ENCODE data around the gene ABITRAM.
A peak's percentile ranks its signal among the peaks of the same experiment; 100 is the strongest.
"Not testable (repeated sequence)": the region's sequence is repeated elsewhere in the genome, so short reads cannot be mapped to it uniquely, and the experiment has no call there.

The ABITRAM gene, protein sequence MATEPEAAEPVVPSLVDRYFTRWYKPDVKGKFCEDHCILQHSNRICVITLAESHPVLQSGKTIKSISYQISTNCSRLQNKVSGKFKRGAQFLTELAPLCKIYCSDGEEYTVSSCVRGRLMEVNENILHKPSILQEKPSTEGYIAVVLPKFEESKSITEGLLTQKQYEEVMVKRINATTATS

DNA sequence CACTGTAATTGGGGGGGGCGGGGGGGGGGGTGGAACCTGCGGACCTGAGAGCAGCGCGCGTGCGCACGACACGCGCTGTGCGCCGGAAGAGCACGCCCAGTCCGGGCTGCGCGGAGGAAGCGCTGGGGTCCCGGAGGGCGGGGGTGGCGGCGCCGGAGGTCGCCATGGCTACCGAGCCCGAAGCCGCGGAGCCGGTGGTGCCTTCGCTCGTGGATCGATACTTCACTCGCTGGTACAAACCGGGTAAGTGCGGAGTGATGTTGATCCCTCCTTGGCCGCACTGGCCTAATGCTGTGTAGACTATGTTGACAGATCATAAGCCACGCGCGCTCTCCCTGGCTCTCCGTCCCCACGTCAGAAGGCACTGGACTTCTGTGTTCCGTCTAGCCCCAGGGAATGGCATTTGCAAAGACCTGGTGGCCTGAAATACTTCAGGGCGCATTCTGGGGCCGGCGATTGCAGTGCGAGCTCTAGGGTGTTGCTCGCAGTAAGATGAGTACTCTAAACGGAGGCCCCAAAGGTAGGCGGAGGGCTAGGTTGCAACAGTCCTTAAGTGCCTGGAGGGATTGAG lies at the start of gene ABITRAM:
Gene ABITRAM, plus strand, starts transcription at position 78 of the 571 bp plus-strand sequence. Its CDS starts 87 bp downstream, at position 165.
- peak; percentile 59 for DNase-seq (ENCODE audit: low read depth)

DNA sequence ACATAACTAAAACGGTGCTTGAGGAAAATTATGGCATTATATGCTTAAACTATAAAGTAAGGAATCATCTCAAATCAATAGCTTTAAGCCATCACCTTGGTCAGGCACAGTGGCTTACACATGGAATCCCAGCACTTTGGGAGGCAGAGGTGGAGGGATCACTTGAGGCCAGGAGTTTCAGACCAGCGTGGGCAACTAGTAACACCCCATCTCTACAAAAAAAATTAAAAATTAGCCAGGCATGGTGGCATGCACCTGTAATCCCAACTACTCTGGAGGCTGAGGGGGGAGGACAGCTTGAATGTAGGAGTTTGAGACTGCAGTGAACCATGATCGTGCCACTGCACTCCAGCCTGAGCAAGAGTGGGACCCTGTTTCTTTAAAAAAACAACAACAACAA lies 49.5 kb upstream of the ABITRAM start:
- no peak for DNase-seq (ENCODE audit: low read depth)

DNA sequence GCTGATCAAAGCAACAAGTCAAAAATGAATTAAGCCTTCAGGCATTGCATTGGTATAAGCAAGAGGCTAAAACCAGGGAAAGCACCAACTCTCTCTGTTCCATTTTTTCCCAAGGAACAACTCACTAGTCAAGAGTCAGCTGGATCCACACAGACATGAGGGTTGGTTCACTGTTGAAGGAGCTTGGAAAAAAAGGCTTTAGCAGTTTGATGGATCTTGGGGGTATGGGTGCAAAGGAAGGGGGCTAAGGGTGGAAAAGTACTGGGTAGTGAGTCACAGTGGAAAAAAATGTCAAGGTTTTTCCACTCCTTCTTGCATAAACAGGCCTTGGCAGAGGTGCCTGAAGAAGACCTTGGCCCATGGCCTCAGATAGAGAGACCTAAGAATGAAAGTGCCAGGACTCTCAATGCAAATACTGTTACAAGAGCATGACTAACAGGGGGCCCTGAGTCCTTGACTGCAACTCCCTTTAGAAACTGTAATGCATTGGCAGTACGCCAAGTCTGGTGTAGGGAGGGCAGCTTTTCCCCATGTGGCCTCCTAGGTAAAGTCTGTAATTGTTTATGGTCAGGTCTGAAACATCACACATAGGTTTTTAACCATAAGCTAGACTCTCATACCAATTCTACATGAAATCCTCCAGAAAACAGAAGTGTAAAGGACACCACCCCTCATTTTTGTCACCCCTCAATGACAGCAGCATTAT lies 48.4 kb upstream of the ABITRAM start:
- DNase-seq (ENCODE audit: low read depth): peak; percentile 12

DNA sequence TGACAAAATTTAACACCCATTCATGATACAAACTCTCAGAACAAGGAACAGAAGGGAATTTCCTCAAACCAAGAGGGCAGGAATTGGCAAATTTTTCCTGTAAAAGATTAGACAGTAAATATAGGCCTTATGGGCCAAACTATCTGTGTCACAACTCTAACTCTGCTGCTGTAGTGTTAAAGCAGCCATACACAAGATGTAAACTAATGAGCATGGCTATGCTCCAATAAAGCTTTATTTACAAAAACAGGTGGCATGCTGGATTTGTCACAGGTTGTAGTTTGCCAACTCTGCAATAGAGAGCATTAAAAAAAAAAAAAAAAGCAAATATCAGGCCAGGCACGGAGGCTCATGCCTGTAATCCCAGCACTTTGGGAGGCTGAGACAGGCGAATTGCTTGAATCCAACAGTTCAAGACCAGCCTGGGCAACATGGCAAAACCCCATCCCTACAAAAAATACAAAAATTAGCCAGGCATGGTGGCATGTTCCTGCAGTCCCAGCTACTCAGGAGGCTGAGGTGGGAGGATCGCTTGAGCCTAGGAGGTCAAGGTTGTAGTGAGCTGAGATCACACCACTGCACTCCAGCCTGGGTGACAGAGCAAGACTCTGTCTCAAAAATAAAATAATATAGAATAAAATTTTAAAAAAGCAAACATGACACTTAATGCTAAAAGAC lies 47.5 kb upstream of the ABITRAM start:
- not testable (repeated sequence) for DNase-seq (ENCODE audit: low read depth)

DNA sequence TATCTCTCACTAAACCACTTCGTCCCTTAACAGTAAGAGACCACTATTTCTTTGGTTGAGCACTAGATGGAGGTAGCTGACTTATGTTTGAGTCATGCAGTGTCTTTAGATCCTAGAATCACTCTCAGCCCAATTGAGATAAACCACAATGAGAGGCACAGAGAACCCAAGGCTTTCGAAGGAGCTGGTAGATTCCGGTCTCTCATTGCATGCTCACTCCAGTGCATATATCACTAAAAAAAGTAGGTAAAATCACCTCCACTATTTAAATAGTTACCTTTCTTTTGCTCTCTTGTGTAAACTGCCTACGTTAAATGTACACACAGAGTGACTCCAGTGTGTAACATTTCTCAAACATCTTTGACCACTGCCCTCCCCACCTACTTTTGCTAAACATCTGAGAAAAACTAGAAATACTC lies 44.5 kb upstream of the ABITRAM start:
- no peak for DNase-seq (ENCODE audit: low read depth)

DNA sequence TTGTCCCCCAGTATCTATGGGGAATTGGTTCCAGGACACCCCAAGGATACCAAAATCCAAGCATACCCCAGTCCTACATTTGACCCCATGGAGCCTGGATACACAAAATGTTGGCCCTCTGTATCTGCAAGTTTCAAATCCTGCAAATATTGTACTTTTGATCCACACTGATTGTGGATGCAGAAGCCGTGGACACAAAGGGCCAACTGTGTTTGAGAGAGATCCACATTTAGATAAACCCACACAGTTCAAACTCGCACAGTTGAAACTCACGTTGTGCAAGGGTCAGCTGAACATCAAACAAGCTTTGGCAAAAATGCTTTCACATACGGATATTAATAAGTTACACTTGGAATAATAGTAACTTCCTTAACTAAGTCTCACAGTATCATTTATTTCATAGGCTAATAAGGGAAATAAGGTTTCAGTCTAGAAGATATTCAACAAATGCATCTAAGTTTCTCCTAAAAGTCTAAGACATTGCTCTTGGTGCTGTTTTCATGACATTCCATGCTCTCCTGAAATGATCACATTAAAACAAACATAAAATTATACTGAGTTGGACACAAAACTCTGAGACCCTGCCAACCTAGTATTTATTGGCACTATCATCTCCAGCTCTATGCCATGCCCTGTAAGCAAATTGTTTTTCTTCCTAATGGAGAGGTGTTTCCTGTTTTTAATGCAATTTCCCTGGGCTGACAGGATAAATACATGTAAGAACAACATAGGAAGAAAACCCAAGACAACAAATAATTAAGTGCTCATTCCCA lies 39.8 kb upstream of the ABITRAM start:
- DNase-seq (ENCODE audit: low read depth): no peak

DNA sequence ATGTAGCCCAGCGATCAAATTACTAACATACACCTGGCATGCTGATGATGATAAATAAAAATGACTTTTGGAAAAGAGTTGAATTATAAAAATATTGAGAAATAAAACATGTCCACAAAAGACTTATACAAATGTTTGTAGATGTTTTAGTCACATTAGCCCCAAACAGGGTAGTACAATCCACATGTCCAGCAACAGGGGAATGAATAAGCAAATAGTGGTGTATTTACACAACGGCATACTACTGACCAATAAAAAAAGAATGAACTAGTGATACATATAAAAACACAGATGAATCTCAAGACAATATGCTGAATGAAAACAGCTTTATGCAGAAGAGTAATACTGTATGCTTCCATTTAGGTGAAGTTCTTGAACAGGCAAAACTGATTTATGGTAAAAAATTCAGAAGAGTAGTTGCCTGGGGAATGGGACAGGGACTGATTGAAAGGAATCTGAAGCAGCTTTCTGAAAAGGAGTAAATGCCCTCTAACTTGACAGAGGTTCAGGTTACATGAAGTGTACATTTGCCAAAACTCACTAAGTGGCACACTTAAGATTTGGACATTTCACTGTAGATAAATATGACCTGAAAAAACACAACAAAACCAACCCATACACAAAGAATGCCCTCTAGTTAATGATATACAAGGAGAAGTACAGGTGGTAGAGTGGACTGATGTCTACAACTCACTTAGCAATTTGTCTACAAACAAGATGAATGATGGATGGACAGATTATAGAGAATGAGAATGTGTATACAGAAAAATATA lies 36.7 kb upstream of the ABITRAM start:
- no peak for DNase-seq (ENCODE audit: low read depth)

DNA sequence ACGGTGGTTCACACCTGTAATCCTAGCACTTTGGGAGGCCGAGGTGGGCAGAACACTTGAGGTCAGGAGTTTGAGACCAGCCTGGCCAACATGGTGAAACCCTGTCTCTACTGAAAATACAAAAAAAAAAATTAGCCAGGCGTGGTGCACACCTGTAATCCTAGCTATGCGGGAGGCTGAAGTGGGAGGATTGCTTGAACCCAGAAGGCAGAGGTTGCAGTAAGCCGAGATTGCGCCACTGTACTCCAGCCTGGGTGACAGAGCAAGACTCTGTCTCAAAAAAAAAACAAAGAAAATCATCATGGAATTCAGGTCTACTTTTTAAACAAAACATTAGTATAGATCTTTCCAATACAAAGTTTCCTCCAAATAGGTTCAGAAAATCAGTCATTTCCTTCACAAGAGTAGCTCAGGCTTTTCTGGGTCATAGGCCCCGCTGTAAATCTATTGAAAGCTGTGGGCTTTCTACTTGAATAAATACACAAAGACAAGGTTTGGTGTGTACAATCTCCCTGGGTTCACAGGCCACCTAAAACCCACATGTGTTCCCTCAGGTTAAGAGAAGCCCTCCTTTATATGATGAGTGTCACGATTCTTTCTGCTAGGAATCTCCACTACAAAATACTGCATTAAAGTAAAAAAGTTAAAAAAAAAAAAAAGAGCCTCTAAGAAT lies 35.0 kb upstream of the ABITRAM start:
- not testable (repeated sequence) for DNase-seq (ENCODE audit: low read depth)

DNA sequence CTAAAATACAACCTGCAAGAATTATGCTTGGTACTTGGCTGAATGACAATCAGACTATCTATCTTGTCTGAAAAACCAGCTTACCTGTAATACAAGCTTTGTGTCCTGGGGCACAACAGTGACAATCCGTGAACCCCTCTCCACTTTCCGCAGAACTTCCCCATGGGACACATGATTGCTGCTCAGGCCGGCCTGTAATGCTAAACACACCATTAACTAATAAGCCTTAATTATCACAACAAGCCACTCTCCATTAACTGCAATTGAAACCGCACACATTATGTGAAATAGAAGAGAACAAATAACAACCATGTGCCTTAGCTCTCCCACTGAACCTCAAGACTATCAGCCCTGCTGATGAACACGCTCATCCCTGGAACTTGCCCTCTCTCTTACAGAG lies 34.0 kb upstream of the ABITRAM start:
- DNase-seq (ENCODE audit: low read depth): no peak

DNA sequence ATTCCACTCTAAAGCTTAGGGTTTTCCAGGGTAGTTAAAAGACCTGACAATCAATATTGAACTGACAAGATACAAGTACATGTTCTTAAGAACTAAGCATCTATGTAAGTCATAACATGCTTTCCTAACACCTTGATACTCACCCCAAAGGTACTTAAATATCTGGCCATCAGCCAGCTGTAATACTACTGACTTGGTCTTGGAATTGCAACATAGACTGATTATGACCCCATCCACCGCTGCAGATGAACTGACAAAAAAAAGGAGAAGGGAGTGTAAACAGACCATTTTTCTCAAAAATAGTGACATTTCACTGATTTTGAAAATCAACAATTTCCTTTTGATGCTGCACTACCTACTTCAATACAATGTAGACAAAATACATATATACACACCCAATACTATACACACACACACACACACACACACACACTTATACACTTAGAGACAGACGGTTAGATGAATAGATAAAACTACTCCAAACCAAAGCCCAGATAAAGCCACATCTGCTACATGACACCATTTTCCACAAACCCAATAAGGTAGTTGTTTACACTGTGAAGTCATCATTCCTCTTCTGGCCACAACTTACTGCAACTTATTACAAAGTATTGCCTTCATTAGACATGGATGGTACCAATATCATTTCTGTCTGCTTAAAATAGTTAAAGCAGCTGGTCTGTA lies 30.6 kb upstream of the ABITRAM start:
- no peak for DNase-seq (ENCODE audit: low read depth)

DNA sequence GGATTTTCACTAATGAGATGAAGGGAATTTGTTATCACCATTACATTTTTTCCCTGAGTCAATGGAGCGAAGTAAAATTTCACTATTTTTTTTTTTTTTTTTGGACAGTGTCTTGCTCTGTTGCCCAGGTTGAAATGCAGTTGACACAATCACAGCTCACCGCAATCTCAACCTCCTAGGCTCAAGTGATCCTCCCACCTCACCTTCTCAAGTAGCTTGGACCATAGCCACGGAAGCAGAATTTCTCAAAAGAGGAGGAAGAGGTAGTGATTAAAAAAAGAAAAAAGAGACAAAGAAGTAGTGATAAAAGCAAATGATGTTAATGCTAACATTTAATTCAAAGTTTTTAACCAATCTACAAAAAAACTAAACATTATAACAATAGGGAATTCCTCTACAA lies 30.0 kb upstream of the ABITRAM start:
- no peak for DNase-seq (ENCODE audit: low read depth)

DNA sequence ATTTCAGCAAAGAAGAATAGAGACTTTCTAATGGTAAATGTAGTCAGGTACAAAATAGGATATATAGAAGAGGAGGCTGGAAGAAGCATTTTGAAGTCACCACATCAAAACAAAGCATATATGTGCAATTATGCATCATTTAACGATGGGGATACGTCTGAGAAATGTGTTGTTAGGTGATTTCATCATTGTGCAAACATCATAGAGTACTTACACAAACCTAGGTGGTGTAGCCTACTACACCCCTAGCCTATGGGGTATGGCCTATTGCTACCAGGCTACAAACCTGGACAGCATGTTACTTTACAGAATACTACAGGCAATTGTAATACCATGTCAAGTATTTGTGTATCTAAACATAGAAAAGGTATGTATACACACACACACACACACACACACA lies 28.7 kb upstream of the ABITRAM start:
- no peak for DNase-seq (ENCODE audit: low read depth)

DNA sequence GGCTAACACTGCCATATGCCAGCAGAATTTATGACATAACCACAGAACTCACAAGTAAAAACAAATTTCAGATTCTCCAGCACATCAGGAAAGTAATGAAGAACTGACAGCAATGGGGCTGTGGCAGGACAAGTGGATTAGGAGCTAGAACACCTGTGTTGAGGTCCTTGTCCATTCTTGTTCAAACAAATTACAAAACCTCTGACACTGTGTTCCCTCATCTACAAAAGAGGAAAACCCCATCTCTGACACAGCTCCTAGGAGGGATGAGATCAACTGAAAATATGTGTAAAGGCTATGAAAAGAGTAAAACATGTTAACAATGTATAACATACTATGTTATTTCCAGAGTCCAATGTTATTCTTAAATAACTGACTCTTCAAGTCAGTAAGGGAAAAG lies 23.8 kb upstream of the ABITRAM start:
- no peak for DNase-seq (ENCODE audit: low read depth)

DNA sequence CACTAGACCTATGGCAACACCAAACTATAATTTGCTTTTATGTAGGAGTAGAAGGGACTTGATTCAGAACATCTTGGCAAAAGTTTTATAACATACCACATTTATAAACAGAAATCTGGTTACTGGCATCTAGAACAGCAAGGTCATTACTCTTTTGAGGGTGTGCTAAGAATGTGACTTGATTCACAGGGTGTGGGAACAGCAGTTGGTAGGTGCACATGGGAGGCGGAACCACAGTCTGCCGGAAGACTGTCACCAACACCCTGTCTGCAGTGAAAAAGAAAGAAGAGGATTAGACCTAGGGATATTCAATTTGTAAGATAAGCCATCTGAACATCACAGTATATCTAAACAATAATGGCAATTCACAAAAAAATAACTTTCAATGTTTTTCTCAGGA lies 23.3 kb upstream of the ABITRAM start:
- DNase-seq (ENCODE audit: low read depth): no peak

DNA sequence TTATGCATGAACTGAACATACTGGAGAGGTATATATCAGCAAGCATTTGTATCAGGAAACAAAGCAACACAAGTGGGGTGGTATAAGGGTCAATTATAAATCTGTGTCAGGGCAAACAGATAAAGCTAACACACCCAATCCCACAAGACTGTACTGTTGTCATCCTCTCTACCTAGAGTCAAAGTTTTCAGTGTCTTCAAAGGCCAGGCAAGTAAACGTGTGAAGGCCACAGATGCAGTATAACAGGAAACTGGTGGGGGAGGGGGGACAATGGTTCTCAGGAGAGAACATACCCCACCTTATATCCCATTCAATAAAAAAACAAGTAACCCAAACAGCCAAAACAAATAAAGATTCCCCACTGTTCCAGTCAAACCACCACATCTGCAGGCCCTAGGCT lies 22.4 kb upstream of the ABITRAM start:
- DNase-seq (ENCODE audit: low read depth): no peak

DNA sequence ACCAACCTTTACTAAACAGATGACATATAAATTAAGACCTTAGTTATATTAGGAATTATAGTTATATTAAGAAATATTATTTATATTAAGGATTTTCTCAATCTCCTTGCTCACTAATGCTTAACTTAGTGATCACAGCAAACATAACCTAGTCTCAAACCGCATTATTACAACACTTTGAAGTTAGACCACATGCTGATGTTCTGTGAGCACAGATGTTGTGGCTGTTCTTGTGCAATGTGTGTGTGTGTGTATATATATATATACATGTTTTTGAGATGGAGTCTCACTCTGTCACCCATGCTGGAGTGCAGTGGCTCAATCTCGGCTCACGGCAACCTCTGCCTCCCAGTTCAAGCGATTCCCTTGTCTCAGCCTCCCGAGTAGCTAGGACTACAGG lies 20.8 kb upstream of the ABITRAM start:
- DNase-seq (ENCODE audit: low read depth): no peak

DNA sequence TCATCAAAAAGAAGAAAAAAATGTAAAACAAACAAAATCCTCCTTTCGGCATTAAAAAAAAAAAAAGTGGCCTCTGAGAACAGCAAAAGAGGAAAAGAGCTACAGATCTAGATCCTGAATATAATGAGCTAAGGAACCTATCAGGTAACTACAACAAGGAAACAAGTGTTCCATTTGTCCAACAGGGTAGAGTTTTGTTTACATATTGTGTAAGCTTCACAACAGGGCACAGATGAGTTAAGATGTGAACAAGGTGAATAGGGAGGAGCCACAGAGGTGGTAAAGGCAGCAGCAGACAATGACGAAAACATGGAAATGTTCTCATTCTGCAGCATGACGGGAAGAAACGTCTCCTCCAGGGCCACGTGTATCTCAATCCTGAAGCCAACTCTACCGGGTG lies 14.7 kb upstream of the ABITRAM start:
- DNase-seq (ENCODE audit: low read depth): no peak

DNA sequence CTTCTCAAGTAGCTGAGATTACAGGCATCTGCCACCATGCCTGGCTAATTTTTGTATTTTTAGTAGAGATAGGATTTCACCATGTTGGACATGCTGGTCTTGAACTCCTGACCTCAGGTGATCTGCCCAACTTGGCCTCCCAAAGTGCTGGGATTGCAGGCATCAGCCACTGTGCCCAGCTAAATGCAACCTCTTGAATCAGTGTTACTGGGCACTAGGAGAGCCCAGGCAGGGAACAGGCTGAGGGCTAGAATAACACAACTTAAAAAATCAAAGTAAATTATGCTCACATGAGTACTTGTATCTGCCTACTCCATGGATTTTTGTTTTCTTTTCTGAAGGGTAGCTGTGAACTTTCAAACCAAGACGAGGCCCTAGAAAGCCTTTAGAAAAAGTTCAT lies 13.8 kb upstream of the ABITRAM start:
- not testable (repeated sequence) for DNase-seq (ENCODE audit: low read depth)

DNA sequence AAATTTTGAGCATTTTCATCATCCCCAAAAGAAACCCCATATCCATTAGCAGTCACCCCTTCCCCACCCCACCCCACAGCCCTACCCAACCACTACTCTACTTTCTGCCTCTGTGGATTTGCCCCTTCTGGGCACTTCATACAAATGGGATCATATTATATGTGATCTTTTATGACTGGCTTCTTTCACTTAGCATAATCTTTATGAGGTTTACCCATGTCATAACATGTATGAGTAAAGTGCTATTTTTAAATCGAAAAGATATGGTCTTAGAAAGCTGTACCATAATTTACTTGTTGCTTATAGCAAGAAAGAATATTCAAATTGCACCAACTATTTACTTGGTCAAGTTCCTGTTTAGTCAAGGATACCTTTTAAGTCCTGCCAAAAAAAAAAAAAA lies 13.0 kb upstream of the ABITRAM start:
- no peak for DNase-seq (ENCODE audit: low read depth)

DNA sequence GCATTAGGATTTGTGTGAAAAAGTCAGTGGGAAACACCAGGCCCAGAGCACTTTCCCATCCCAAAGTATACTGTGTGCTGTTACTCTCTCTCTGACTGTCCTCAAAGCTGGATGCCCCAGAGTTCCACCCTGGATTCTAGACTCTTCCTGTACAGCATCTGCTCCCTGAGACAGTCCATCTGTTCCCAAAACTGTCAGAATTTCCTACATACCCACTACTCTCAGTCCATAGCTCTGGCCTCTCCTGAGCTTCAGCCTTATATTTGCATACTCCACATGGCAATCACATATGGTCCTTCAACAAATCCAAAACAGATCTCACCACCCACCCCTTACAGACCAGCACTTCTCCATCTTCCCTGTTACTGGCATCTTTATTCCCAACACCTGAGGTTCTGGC lies 9.7 kb upstream of the ABITRAM start:
- DNase-seq (ENCODE audit: low read depth): no peak

Data from GM04504 (cell line).